ENCODE measurements around the gene MICU1.

GRCh38 chr10:72503241-72503640, 122.6 kb downstream of the MICU1 start:
- TF ChIP-seq CTCF (IDR thresholded peaks at IDR 0.05) (no peak), POLR2A (IDR thresholded peaks at IDR 0.05) (no peak)
